Measurements from ENCODE around the gene PSMA2. TPM values are rescaled to one million over a fixed set of nuclear protein-coding genes. Genes with fewer than 3 reads are reported as not detected.
A peak's percentile ranks its signal among the peaks of the same experiment; 100 is the strongest.
"Not testable (repeated sequence)": the region's sequence is repeated elsewhere in the genome, so short reads cannot be mapped to it uniquely, and the experiment has no call there.

Gene PSMA2
- total RNA-seq, 5 donors from 2014 or later (not counting 1 experiment from before 2014, with no cell fraction given) = 37.0 to 50.5 (median 43.7) TPM

DNA sequence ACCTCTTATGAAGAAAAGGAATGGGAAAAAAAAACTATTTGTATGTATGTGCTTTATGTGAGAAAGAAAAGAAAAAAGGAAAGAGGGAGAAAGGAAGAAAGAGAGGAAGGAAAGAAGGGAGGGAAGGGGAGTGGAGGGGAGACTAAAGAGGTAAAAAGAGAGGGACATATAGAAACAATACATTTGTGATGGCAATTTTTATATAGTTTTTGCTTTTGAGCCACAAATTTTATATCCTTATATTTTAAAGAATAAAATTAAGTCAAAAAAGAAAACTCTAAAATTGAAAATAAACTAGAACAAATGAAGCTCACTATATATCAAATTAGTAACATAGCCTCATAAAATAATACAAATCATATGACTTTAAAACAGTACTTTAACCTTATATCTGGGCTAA lies 31.1 kb downstream of the PSMA2 start:
- no peak overlapping the region for H3K4me3 ChIP-seq (ENCODE audit: control insufficient read depth in 1 of 2, extremely low read depth in 1 of 2, low read length in 1 of 2)
- Mint-ChIP-seq H3K36me3 (peaks cover 6% of the 10 kb centered on the region), H3K9me3 (peaks cover 0 to 7% (median 5%) of the 10 kb centered on the region in 3 donors), H3K4me1 (no peaks in the 10 kb centered on the region), H3K27me3 (peaks cover 0 to 2% of the 10 kb centered on the region in 2 donors), H3K4me3 (no peak overlapping the region), H3K27ac (no peak overlapping the region)
- no peak overlapping the region for H3K27ac ChIP-seq (ENCODE audit: low read length)
- ChIA-PET CTCF (interaction anchor here in 1 of 2 donors (0.7 kb wide), 1 partner anchor 32 kb away, joined by 7 read pairs; no protein-coding TSS in a partner anchor), POLR2A (interaction anchor here in 1 of 2 donors (0.6 kb wide), 1 partner anchor 721 kb away, joined by 3 read pairs; no protein-coding TSS in a partner anchor)
- no peaks in the 10 kb centered on the region for H3K9me3 ChIP-seq
- ATAC-seq (replicated peaks in 1 of 4) (no peak), DNase-seq (no peak)
- H3K4me1 ChIP-seq (ENCODE audit: control insufficient read depth in 1 of 2, extremely low read depth in 1 of 2, insufficient read depth in 2 of 2, low read length in 2 of 2) = no peaks in the 10 kb centered on the region
- no peaks in the 10 kb centered on the region for H3K36me3 ChIP-seq (ENCODE audit: control insufficient read depth in 2 of 2, extremely low read depth in 1 of 2, insufficient read depth in 1 of 2, low read length in 1 of 2)
- no peaks in the 10 kb centered on the region for H3K27me3 ChIP-seq (replicated peaks in 1 of 2; ENCODE audit: control insufficient read depth in 2 of 2, extremely low read depth in 1 of 2, insufficient read depth in 2 of 2, low read length in 1 of 2)

DNA sequence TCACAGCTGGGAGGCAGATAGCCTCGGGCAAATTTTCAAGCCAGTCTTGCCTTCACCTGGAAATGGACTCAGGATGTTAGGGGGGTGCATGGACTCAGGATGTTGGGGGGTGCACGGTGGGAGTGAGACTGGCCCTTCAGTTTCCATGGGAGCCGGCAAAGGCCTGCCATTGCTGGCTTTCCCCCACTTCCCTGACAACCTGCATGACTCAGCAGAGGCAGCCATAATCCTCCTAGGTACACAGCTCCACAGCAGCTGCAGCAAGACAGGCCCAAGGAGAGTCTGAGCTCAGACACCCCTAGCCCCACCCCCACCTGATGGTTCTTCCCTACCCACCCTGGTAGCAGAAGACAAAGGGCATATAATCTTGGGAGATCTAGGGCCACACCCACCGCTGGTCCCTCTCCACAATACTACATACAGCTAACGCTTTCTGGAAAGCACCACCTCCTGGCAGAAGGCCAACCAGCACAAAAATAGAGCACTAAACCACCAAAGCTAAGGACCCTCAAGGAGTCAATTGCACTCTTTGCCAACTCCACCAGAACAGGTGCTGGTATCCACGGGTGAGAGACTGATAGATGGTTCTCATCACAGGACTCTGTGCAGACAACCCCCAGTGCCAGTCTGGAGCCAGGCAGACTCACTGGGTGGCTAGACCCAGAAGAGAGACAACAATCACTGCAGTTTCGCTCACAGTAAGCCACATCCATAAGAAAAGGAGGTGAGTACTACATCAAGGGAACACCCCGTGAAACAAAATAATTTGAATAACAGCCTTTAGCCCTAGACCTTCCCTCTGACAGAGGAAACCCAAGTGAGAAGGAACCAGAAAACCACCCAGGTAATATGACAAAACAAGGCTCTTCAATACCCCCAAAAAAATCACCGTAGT lies 38.4 kb downstream of the PSMA2 start:
- H3K36me3 ChIP-seq (ENCODE audit: control insufficient read depth in 2 of 2, extremely low read depth in 1 of 2, insufficient read depth in 1 of 2, low read length in 1 of 2) = no peaks in the 10 kb centered on the region
- H3K27me3 ChIP-seq (replicated peaks in 1 of 2; ENCODE audit: control insufficient read depth in 2 of 2, extremely low read depth in 1 of 2, insufficient read depth in 2 of 2, low read length in 1 of 2) = peaks cover 0 to 11% of the 10 kb centered on the region in 2 experiments
- Mint-ChIP-seq H3K4me1 (peaks cover 6 to 9% (median 6%) of the 10 kb centered on the region in 3 donors), H3K27ac (no peak overlapping the region), H3K27me3 (peaks cover 0 to 8% of the 10 kb centered on the region in 2 donors), H3K36me3 (peaks cover 18% of the 10 kb centered on the region), H3K4me3 (no peak overlapping the region), H3K9me3 (peaks cover 11 to 23% (median 15%) of the 10 kb centered on the region in 3 donors)
- 81% methylated on average over 3 of the region's 9 CpGs for WGBS (ENCODE audit: insufficient coverage)
- H3K27ac ChIP-seq (ENCODE audit: low read length) = no peak overlapping the region
- H3K4me3 ChIP-seq (ENCODE audit: control insufficient read depth in 1 of 2, extremely low read depth in 1 of 2, low read length in 1 of 2) = no peak overlapping the region
- ChIA-PET CTCF (no interaction called here), POLR2A (no interaction called here)
- ATAC-seq (replicated peaks in 1 of 4) (no peak), DNase-seq (no peak)
- H3K9me3 ChIP-seq = no peaks in the 10 kb centered on the region
- peaks cover 3 to 6% of the 10 kb centered on the region in 2 experiments for H3K4me1 ChIP-seq (ENCODE audit: control insufficient read depth in 1 of 2, extremely low read depth in 1 of 2, insufficient read depth in 2 of 2, low read length in 2 of 2)

GRCh38 chr7:42886893-42887505 lies 45.0 kb downstream of the PSMA2 start:
- no peaks in the 10 kb centered on the region for H3K9me3 Mint-ChIP-seq
- ChIA-PET CTCF (interaction anchor here (0.8 to 1.5 kb wide), 4 partner anchors 8 to 55 kb away, joined by 3 to 7 read pairs (median 6); no protein-coding TSS in a partner anchor), POLR2A (interaction anchor here in 1 of 2 donors (0.7 to 1.8 kb wide), 2 partner anchors 10 to 45 kb away, joined by 3 to 7 read pairs; partner anchors contain the start of genes MRPL32 and PSMA2)
- H3K4me1 ChIP-seq (ENCODE audit: control insufficient read depth in 1 of 2, extremely low read depth in 1 of 2, insufficient read depth in 2 of 2, low read length in 2 of 2) = peaks cover 3 to 16% of the 10 kb centered on the region in 2 experiments
- peaks cover 0 to 12% of the 10 kb centered on the region in 2 donors for H3K27me3 Mint-ChIP-seq
- no peak for DNase-seq
- H3K9me3 ChIP-seq = no peaks in the 10 kb centered on the region
- ATAC-seq (replicated peaks in 1 of 4) = no peak
- H3K27ac ChIP-seq (ENCODE audit: low read length) = no peak overlapping the region
- H3K36me3 Mint-ChIP-seq = no peaks in the 10 kb centered on the region
- no peaks in the 10 kb centered on the region for H3K36me3 ChIP-seq (ENCODE audit: control insufficient read depth in 2 of 2, extremely low read depth in 1 of 2, insufficient read depth in 1 of 2, low read length in 1 of 2)
- peak overlapping the region; percentile 54 to 76 for H3K27ac Mint-ChIP-seq
- no peak overlapping the region for H3K4me3 ChIP-seq (ENCODE audit: control insufficient read depth in 1 of 2, extremely low read depth in 1 of 2, low read length in 1 of 2)
- peaks cover 19 to 26% (median 23%) of the 10 kb centered on the region in 3 donors for H3K4me1 Mint-ChIP-seq
- H3K27me3 ChIP-seq (replicated peaks in 1 of 2; ENCODE audit: control insufficient read depth in 2 of 2, extremely low read depth in 1 of 2, insufficient read depth in 2 of 2, low read length in 1 of 2) = peaks cover 0 to 21% of the 10 kb centered on the region in 2 experiments
- H3K4me3 Mint-ChIP-seq = peak overlapping the region; percentile 44 to 89 (median 88)

- H3K27ac ChIP-seq (ENCODE audit: low read length) = no peak overlapping the region
- no peak overlapping the region for H3K27ac Mint-ChIP-seq
- no peaks in the 10 kb centered on the region for H3K9me3 ChIP-seq
- H3K4me3 Mint-ChIP-seq = no peak overlapping the region
- H3K27me3 ChIP-seq (replicated peaks in 1 of 2; ENCODE audit: control insufficient read depth in 2 of 2, extremely low read depth in 1 of 2, insufficient read depth in 2 of 2, low read length in 1 of 2) = peaks cover 0 to 21% of the 10 kb centered on the region in 2 experiments
- H3K4me1 Mint-ChIP-seq = peaks cover 19 to 26% (median 23%) of the 10 kb centered on the region in 3 donors
- H3K4me3 ChIP-seq (ENCODE audit: control insufficient read depth in 1 of 2, extremely low read depth in 1 of 2, low read length in 1 of 2) = no peak overlapping the region
- ChIA-PET POLR2A (interaction anchor here in 1 of 2 donors (0.7 to 1.8 kb wide), 2 partner anchors 9 to 46 kb away, joined by 3 to 7 read pairs; partner anchors contain the start of genes MRPL32 and PSMA2), CTCF (interaction anchor here in 1 of 2 donors (1.5 kb wide), 1 partner anchor 10 kb away, joined by 7 read pairs; no protein-coding TSS in a partner anchor)
- H3K9me3 Mint-ChIP-seq = no peaks in the 10 kb centered on the region
- WGBS (ENCODE audit: insufficient coverage) = no CpG with 5 or more reads among the region's 2 CpGs
- H3K27me3 Mint-ChIP-seq = peaks cover 0 to 12% of the 10 kb centered on the region in 2 donors
- H3K36me3 ChIP-seq (ENCODE audit: control insufficient read depth in 2 of 2, extremely low read depth in 1 of 2, insufficient read depth in 1 of 2, low read length in 1 of 2) = no peaks in the 10 kb centered on the region
- peaks cover 3 to 16% of the 10 kb centered on the region in 2 experiments for H3K4me1 ChIP-seq (ENCODE audit: control insufficient read depth in 1 of 2, extremely low read depth in 1 of 2, insufficient read depth in 2 of 2, low read length in 2 of 2)
- no peak for DNase-seq
- ATAC-seq (replicated peaks in 1 of 4) = no peak
- H3K36me3 Mint-ChIP-seq = no peaks in the 10 kb centered on the region
These were observed 45.8 kb downstream of the PSMA2 start for GRCh38 chr7:42886129-42886528.

DNA sequence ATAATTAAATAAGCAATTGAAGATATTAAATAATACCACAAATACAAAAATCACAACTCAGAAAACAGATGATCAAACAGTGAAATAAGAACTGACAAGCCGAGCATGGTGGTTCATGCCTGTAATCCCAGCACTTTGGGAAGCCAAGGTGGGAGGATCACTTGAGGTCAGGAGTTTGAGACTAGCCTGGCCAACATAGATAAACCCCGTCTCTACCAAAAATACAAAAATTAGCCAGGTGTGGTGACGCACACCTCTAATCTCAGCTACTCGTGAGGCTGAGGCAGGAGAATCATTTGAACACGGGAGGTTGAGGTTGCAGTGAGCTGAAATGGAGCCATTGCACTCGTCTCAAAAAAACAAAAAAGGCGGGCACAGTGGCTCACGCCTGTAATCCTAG lies 46.8 kb downstream of the PSMA2 start:
- H3K36me3 ChIP-seq (ENCODE audit: control insufficient read depth in 2 of 2, extremely low read depth in 1 of 2, insufficient read depth in 1 of 2, low read length in 1 of 2); H3K27ac Mint-ChIP-seq; DNase-seq; ATAC-seq (replicated peaks in 1 of 4); H3K9me3 Mint-ChIP-seq; H3K36me3 Mint-ChIP-seq; H3K9me3 ChIP-seq; POLR2A ChIA-PET; H3K4me3 Mint-ChIP-seq; H3K27ac ChIP-seq (ENCODE audit: low read length); H3K4me3 ChIP-seq (ENCODE audit: control insufficient read depth in 1 of 2, extremely low read depth in 1 of 2, low read length in 1 of 2): not testable (repeated sequence)
- H3K4me1 ChIP-seq (ENCODE audit: control insufficient read depth in 1 of 2, extremely low read depth in 1 of 2, insufficient read depth in 2 of 2, low read length in 2 of 2) = peaks cover 3 to 16% of the 10 kb centered on the region in 2 experiments
- Mint-ChIP-seq H3K4me1 (peaks cover 19 to 26% (median 23%) of the 10 kb centered on the region in 3 donors), H3K27me3 (peaks cover 0 to 12% of the 10 kb centered on the region in 2 donors)
- H3K27me3 ChIP-seq (replicated peaks in 1 of 2; ENCODE audit: control insufficient read depth in 2 of 2, extremely low read depth in 1 of 2, insufficient read depth in 2 of 2, low read length in 1 of 2) = peaks cover 0 to 17% of the 10 kb centered on the region in 2 experiments
- CTCF ChIA-PET = interaction anchor here in 1 of 2 donors (0.6 kb wide), 1 partner anchor 881 kb away, joined by 3 read pairs; no protein-coding TSS in a partner anchor
- WGBS (ENCODE audit: insufficient coverage) = 90% methylated on average over 6 of the region's 8 CpGs

- POLR2A ChIA-PET = no interaction called here
- Histone ChIP-seq H3K4me3 (ENCODE audit: control insufficient read depth in 1 of 2, extremely low read depth in 1 of 2, low read length in 1 of 2) (no peak overlapping the region), H3K9me3 (no peaks in the 10 kb centered on the region), H3K4me1 (ENCODE audit: control insufficient read depth in 1 of 2, extremely low read depth in 1 of 2, insufficient read depth in 2 of 2, low read length in 2 of 2) (peaks cover under 1 to 12% of the 10 kb centered on the region in 2 experiments), H3K27ac (ENCODE audit: low read length) (no peak overlapping the region), H3K36me3 (ENCODE audit: control insufficient read depth in 2 of 2, extremely low read depth in 1 of 2, insufficient read depth in 1 of 2, low read length in 1 of 2) (no peaks in the 10 kb centered on the region), H3K27me3 (replicated peaks in 1 of 2; ENCODE audit: control insufficient read depth in 2 of 2, extremely low read depth in 1 of 2, insufficient read depth in 2 of 2, low read length in 1 of 2) (peaks cover 0 to 17% of the 10 kb centered on the region in 2 experiments)
- no peaks in the 10 kb centered on the region for H3K36me3 Mint-ChIP-seq
- 92% methylated on average over 6 of the region's 6 CpGs for WGBS (ENCODE audit: insufficient coverage)
- H3K4me1 Mint-ChIP-seq = peaks cover 15 to 23% (median 17%) of the 10 kb centered on the region in 3 donors
- DNase-seq = no peak
- CTCF ChIA-PET = no interaction called here
- no peak overlapping the region for H3K27ac Mint-ChIP-seq
- no peak overlapping the region for H3K4me3 Mint-ChIP-seq
- H3K9me3 Mint-ChIP-seq = no peaks in the 10 kb centered on the region
- no peak for ATAC-seq (replicated peaks in 1 of 4)
- peaks cover 0 to 12% of the 10 kb centered on the region in 2 donors for H3K27me3 Mint-ChIP-seq
These were observed 48.0 kb downstream of the PSMA2 start for GRCh38 chr7:42883950-42884349.

Data from T-cell (primary cell).